HFFc6 (cell line): ENCODE measurements around the gene NFU1. TPM values are rescaled to one million over a fixed set of nuclear protein-coding genes. Genes with fewer than 3 reads are reported as not detected.

Experiments
- DNase-seq: peaks from one replicate; pipeline ENCODE4 v3.0.0-alpha.2; 2018
- H3K27ac Mint-ChIP-seq: 2 replicates; pipeline ENCODE4 v1.8.0; 2020; ENCODE audit warnings: mild to moderate bottlenecking, mixed read lengths
- H3K27me3 Mint-ChIP-seq: 2 replicates; pipeline ENCODE4 v1.8.0; 2021; ENCODE audit warnings: mild to moderate bottlenecking, moderate library complexity, mixed read lengths; ENCODE audit not compliant: insufficient read depth
- H3K36me3 Mint-ChIP-seq: 2 replicates; pipeline ENCODE4 v1.8.0; 2021; ENCODE audit warnings: low read depth, mixed read lengths
- H3K4me1 Mint-ChIP-seq: 2 replicates; pipeline ENCODE4 v1.8.0; 2020; ENCODE audit warnings: low read depth, mixed read lengths
- H3K4me3 Mint-ChIP-seq: 2 replicates; pipeline ENCODE4 v1.8.0; 2020; ENCODE audit warnings: mild to moderate bottlenecking, moderate library complexity, mixed read lengths
- H3K9me3 Mint-ChIP-seq: 2 replicates; pipeline ENCODE4 v1.8.0; 2020; ENCODE audit warnings: mild to moderate bottlenecking, mixed read lengths
- CTCF ChIP-seq: fragments of 200-600 bp; sonication (generic); IDR thresholded peaks from 2 replicates; pipeline ENCODE4 v1.5.0; 2021; ENCODE audit warnings: antibody characterized with exemption, mild to moderate bottlenecking
- total RNA-seq, 6 experiments: library from RNA; stranded (reverse); fragmentation: NEBNext Ultra II Directional; extraction: Animal tissue kit (Norgen Biotek cat#: 25700); gene quantifications; 2 replicates in 1 of 6; 3 replicates in 5 of 6; pipeline ENCODE4 v1.2.3, GENCODE V29; 2021

Gene NFU1
- total RNA-seq, 6 experiments from 2014 or later: 60.8 to 76.4 (median 71.6) TPM

GRCh38 chr2:69376403-69376802 lies 60.8 kb downstream of the NFU1 start:
- peaks cover 23% of the 10 kb centered on the region for H3K36me3 Mint-ChIP-seq
- H3K27ac Mint-ChIP-seq: no peak overlapping the region
- H3K9me3 Mint-ChIP-seq: no peaks in the 10 kb centered on the region
- DNase-seq: no peak
- no peak overlapping the region for H3K4me3 Mint-ChIP-seq
- no peak for TF ChIP-seq CTCF
- peaks cover 30% of the 10 kb centered on the region for H3K4me1 Mint-ChIP-seq
- H3K27me3 Mint-ChIP-seq: no peaks in the 10 kb centered on the region

- peaks cover 23% of the 10 kb centered on the region for H3K4me1 Mint-ChIP-seq
- peak; percentile 25 for DNase-seq
- no peak overlapping the region for H3K4me3 Mint-ChIP-seq
- TF ChIP-seq CTCF: peak; percentile 81
- peaks cover 19% of the 10 kb centered on the region for H3K36me3 Mint-ChIP-seq
- H3K27me3 Mint-ChIP-seq: peaks cover under 1% of the 10 kb centered on the region; the same call in 1 of the 2 replicates
- H3K9me3 Mint-ChIP-seq: no peaks in the 10 kb centered on the region
- H3K27ac Mint-ChIP-seq: no peak overlapping the region
Observed at GRCh38 chr2:69375494-69376353, 61.5 kb downstream of the NFU1 start.

GRCh38 chr2:69372767-69373166 lies 64.5 kb downstream of the NFU1 start:
- no peak for DNase-seq
- Mint-ChIP-seq H3K4me1 (peaks cover 18% of the 10 kb centered on the region), H3K27me3 (peaks cover 2% of the 10 kb centered on the region; the same call in 1 of the 2 replicates), H3K4me3 (no peak overlapping the region), H3K9me3 (no peaks in the 10 kb centered on the region), H3K36me3 (peaks cover 37% of the 10 kb centered on the region), H3K27ac (no peak overlapping the region)
- TF ChIP-seq CTCF: no peak

- Mint-ChIP-seq H3K4me1 (peaks cover 7% of the 10 kb centered on the region; the same call in 1 of the 2 replicates), H3K4me3 (no peak overlapping the region), H3K36me3 (peaks cover 44% of the 10 kb centered on the region), H3K27ac (no peak overlapping the region), H3K9me3 (no peaks in the 10 kb centered on the region), H3K27me3 (peaks cover 2% of the 10 kb centered on the region; the same call in 1 of the 2 replicates)
- no peak for DNase-seq
- no peak for TF ChIP-seq CTCF
Observed at GRCh38 chr2:69369802-69370201, 67.4 kb downstream of the NFU1 start.

- no peaks in the 10 kb centered on the region for H3K9me3 Mint-ChIP-seq
- H3K4me3 Mint-ChIP-seq: no peak overlapping the region
- H3K27me3 Mint-ChIP-seq: peaks cover 2% of the 10 kb centered on the region; the same call in 1 of the 2 replicates
- no peak for TF ChIP-seq CTCF
- no peak overlapping the region for H3K27ac Mint-ChIP-seq
- DNase-seq: no peak
- H3K36me3 Mint-ChIP-seq: peaks cover 45% of the 10 kb centered on the region
- H3K4me1 Mint-ChIP-seq: peaks cover 7% of the 10 kb centered on the region; the same call in 1 of the 2 replicates
Observed at GRCh38 chr2:69368588-69368987, 68.6 kb downstream of the NFU1 start.
